ENCODE data around the gene COQ2. TPM values are rescaled to one million over a fixed set of nuclear protein-coding genes. Genes with fewer than 3 reads are reported as not detected.

Gene COQ2
- total and polyA plus RNA-seq, 2 of the 13 experiments (the other 11 are each of a cell fraction or from before 2014, with no cell fraction given), result 10.1 to 17.3 TPM

- TF ChIP-seq ZNF83 (CRISPR knock-in tag; IDR thresholded peaks at IDR 0.05; ENCODE audit: borderline replicate concordance) (no peak), ZFP1 (CRISPR knock-in tag; IDR thresholded peaks at IDR 0.05) (no peak), SALL2 (CRISPR knock-in tag; IDR thresholded peaks at IDR 0.05) (no peak; the same call in none of the 2 replicates), TSC22D2 (CRISPR knock-in tag; IDR thresholded peaks at IDR 0.05; ENCODE audit: borderline replicate concordance) (peak; percentile 43; the same call in 1 of the 2 replicates), SNRNP70 (IDR thresholded peaks at IDR 0.05; ENCODE audit: low read depth, low read length) (no peak), ZNF747 (CRISPR knock-in tag; IDR thresholded peaks at IDR 0.05; ENCODE audit: borderline replicate concordance) (0 out of 2 replicates have a peak, but pooled peaks have one; percentile 37), TMF1 (CRISPR knock-in tag; IDR thresholded peaks at IDR 0.05; ENCODE audit: low read depth) (peak; percentile 83; the same call in 1 of the 2 replicates), DNMT1 (CRISPR knock-in tag; IDR thresholded peaks at IDR 0.05) (peak; percentile 92), ZNF737 (CRISPR knock-in tag; IDR thresholded peaks at IDR 0.05; ENCODE audit: borderline replicate concordance) (no peak), ARHGAP35 (CRISPR knock-in tag; IDR thresholded peaks at IDR 0.05; ENCODE audit: borderline replicate concordance) (no peak; the same call in 1 of the 2 replicates), ZNF740 (CRISPR knock-in tag; IDR thresholded peaks at IDR 0.05) (peak; percentile 57; the same call in 1 of the 2 replicates), POLR2AphosphoS5 (IDR thresholded peaks at IDR 0.05; ENCODE audit: low read depth, low read length) (peak; percentile 91), IKZF5 (CRISPR knock-in tag; IDR thresholded peaks at IDR 0.05) (peak; percentile 42; the same call in 1 of the 2 replicates), HNRNPL (IDR thresholded peaks at IDR 0.05; ENCODE audit: low read depth, low read length) (no peak), MYNN (CRISPR knock-in tag; IDR thresholded peaks at IDR 0.05; ENCODE audit: low read depth) (no peak), FLYWCH1 (CRISPR knock-in tag; IDR thresholded peaks at IDR 0.05) (no peak), ZMYM4 (CRISPR knock-in tag; IDR thresholded peaks at IDR 0.05) (peak; percentile 96), ZNF234 (CRISPR knock-in tag; conservative IDR thresholded peaks at IDR 0.05) (no peak), HNF4A (CRISPR knock-in tag; IDR thresholded peaks at IDR 0.05) (peak; percentile 16; the same call in 1 of the 2 replicates), MTF2 (CRISPR knock-in tag; IDR thresholded peaks at IDR 0.05; ENCODE audit: borderline replicate concordance) (no peak; the same call in 1 of the 2 replicates)
These were observed at the start of gene COQ2 (continued) for GRCh38 chr4:83284193-83285054.

All from HepG2 (cell line).